22Rv1 (cell line): ENCODE data around the gene CDC14B.

Experiments used
- CTCF ChIP-seq: fragments of 450-650 bp; IDR thresholded peaks from 2 replicates; pipeline ENCODE4 v1.5.1; 2017; ENCODE audit warnings: mild to moderate bottlenecking
- ZFX ChIP-seq: fragments of 450-650 bp; IDR thresholded peaks from 2 replicates; pipeline ENCODE4 v1.6.1; 2017; ENCODE audit warnings: antibody characterized with exemption, borderline replicate concordance

GRCh38 chr9:96508227-96508940 lies 111.3 kb downstream of the CDC14B start:
- no peak for TF ChIP-seq CTCF
- no peak for TF ChIP-seq ZFX
